ENCODE results near the gene DBNDD2. TPM values are rescaled to one million over a fixed set of nuclear protein-coding genes. Genes with fewer than 3 reads are reported as not detected.
A peak's percentile ranks its signal among the peaks of the same experiment; 100 is the strongest.

DBNDD2 gene
- total RNA-seq, 1 donor from 2014 or later = 37.7 TPM

- Mint-ChIP-seq H3K36me3 (ENCODE audit: unreplicated experiment) (peaks cover 3% of the 10 kb centered on the region), H3K27me3 (ENCODE audit: unreplicated experiment) (no peaks in the 10 kb centered on the region), H3K9me3 (ENCODE audit: unreplicated experiment) (no peaks in the 10 kb centered on the region), H3K4me3 (ENCODE audit: unreplicated experiment) (no peak within 1 kb of the TSS), H3K4me1 (ENCODE audit: unreplicated experiment) (peaks cover 3% of the 10 kb centered on the region), H3K27ac (ENCODE audit: unreplicated experiment) (no peak within 1 kb of the TSS)
- peak; percentile 40 for DNase-seq (ENCODE audit: extremely low spot score, unreplicated experiment)
- no peak for TF ChIP-seq CTCF (IDR thresholded peaks at IDR 0.05)
Observed at GRCh38 chr20:45378191-45378590, 29.9 kb upstream of the DBNDD2 start, which contains the start of gene TP53TG5. Gene TP53TG5, minus strand, starts transcription at chr20:45378325. Its CDS starts 89 bp downstream, at chr20:45378236.

DNA sequence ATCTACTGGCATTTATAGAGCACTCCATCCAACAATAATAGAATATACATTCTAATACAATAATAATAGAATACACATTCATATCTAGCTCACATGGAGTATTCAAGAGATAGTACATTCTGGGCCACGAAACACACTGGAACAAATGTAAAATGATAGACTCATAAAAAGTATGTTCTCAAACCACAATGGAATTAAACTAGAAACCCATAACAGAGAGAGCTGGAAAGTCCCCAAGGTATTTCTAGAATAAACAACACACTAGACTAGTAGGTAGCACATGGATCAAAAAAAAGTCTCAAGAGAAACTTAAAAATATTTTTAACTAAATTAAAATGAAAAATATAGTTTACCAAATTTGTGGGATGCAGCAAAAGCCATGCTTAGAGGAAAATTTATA is 20.8 kb upstream of the DBNDD2 start:
- Mint-ChIP-seq H3K4me1 (ENCODE audit: unreplicated experiment) (no peaks in the 10 kb centered on the region), H3K4me3 (ENCODE audit: unreplicated experiment) (no peak overlapping the region), H3K27me3 (ENCODE audit: unreplicated experiment) (no peaks in the 10 kb centered on the region), H3K36me3 (ENCODE audit: unreplicated experiment) (peaks cover 4% of the 10 kb centered on the region), H3K27ac (ENCODE audit: unreplicated experiment) (no peak overlapping the region), H3K9me3 (ENCODE audit: unreplicated experiment) (peaks cover 5% of the 10 kb centered on the region)
- TF ChIP-seq CTCF (IDR thresholded peaks at IDR 0.05) = no peak
- DNase-seq (ENCODE audit: extremely low spot score, unreplicated experiment) = no peak

DNA sequence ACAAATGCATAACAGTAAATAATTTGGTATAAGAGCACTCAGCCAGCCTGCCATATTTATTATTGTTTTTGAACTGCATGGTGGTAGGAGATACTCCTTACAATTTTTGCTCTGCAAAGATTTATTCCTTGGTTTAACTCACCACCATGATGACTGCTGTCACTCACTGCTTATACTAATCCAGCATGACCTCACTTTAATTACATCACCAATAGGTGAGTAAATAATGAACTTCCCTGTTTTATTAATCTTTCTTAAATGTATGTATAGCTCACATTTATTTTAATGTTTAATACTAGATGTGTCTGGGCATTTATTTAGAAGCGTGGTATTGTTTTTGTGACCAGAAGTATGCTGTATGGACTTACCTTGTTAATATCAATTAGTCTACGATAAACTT is 17.2 kb upstream of the DBNDD2 start:
- no peak overlapping the region for H3K4me3 Mint-ChIP-seq (ENCODE audit: unreplicated experiment)
- no peaks in the 10 kb centered on the region for H3K27me3 Mint-ChIP-seq (ENCODE audit: unreplicated experiment)
- peaks cover 4% of the 10 kb centered on the region for H3K36me3 Mint-ChIP-seq (ENCODE audit: unreplicated experiment)
- H3K27ac Mint-ChIP-seq (ENCODE audit: unreplicated experiment) = no peak overlapping the region
- no peak for TF ChIP-seq CTCF (IDR thresholded peaks at IDR 0.05)
- H3K4me1 Mint-ChIP-seq (ENCODE audit: unreplicated experiment) = no peaks in the 10 kb centered on the region
- H3K9me3 Mint-ChIP-seq (ENCODE audit: unreplicated experiment) = peaks cover 5% of the 10 kb centered on the region
- no peak for DNase-seq (ENCODE audit: extremely low spot score, unreplicated experiment)

DNA sequence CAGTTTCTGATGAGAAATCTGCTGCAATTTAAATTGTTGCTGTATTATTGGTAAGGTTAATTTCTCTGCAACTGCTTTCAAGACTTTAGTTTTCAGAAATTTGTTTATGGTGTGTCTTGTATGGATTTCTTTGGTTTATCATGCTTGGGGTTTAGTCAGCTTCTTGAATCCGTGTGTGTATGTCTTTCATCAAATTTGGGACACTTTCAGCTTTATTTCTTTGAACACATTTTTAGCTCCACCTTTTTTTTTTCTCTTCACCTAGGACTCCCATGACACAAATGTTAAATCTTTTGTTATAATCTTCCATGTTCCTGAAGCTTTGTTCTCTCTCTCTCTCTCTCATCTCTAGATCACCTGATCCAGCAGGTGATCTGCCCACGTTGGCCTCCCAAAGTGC is 16.5 kb upstream of the DBNDD2 start:
- H3K4me3 Mint-ChIP-seq (ENCODE audit: unreplicated experiment) = no peak overlapping the region
- H3K4me1 Mint-ChIP-seq (ENCODE audit: unreplicated experiment) = no peaks in the 10 kb centered on the region
- H3K9me3 Mint-ChIP-seq (ENCODE audit: unreplicated experiment) = peaks cover 5% of the 10 kb centered on the region
- TF ChIP-seq CTCF (IDR thresholded peaks at IDR 0.05) = no peak
- peaks cover 4% of the 10 kb centered on the region for H3K36me3 Mint-ChIP-seq (ENCODE audit: unreplicated experiment)
- no peak overlapping the region for H3K27ac Mint-ChIP-seq (ENCODE audit: unreplicated experiment)
- no peaks in the 10 kb centered on the region for H3K27me3 Mint-ChIP-seq (ENCODE audit: unreplicated experiment)
- no peak for DNase-seq (ENCODE audit: extremely low spot score, unreplicated experiment)

GRCh38 chr20:45392733-45393132 is 15.4 kb upstream of the DBNDD2 start:
- H3K27ac Mint-ChIP-seq (ENCODE audit: unreplicated experiment) = no peak overlapping the region

More at GRCh38 chr20:45392733-45393132, 15.4 kb upstream of the DBNDD2 start:
- Mint-ChIP-seq H3K4me3 (ENCODE audit: unreplicated experiment) (no peak overlapping the region), H3K4me1 (ENCODE audit: unreplicated experiment) (no peaks in the 10 kb centered on the region), H3K27me3 (ENCODE audit: unreplicated experiment) (no peaks in the 10 kb centered on the region), H3K36me3 (ENCODE audit: unreplicated experiment) (peaks cover 2% of the 10 kb centered on the region), H3K9me3 (ENCODE audit: unreplicated experiment) (no peaks in the 10 kb centered on the region)
- TF ChIP-seq CTCF (IDR thresholded peaks at IDR 0.05) = no peak
- DNase-seq (ENCODE audit: extremely low spot score, unreplicated experiment) = no peak
